ENCODE data around the gene INAFM2.

INAFM2 gene

GRCh38 chr15:40292246-40292645 lies 31.2 kb upstream of the INAFM2 start:
- in situ Hi-C loops (cut with HindIII; ENCODE audit: low pct_unique_long_range_greater_than_20kb, low sequenced_read_pairs), result no loop called here
- TF ChIP-seq JUND (IDR thresholded peaks at IDR 0.05; ENCODE audit: low read depth), result no peak
- no peak for DNase-seq (ENCODE audit: low read depth in 1 of 2, low spot score in 1 of 2)

- no peak for TF ChIP-seq JUND (IDR thresholded peaks at IDR 0.05; ENCODE audit: low read depth)
- in situ Hi-C loops (cut with HindIII; ENCODE audit: low pct_unique_long_range_greater_than_20kb, low sequenced_read_pairs), result no loop called here
These were observed 30.5 kb upstream of the INAFM2 start for GRCh38 chr15:40293006-40293405.

GRCh38 chr15:40293905-40294895 lies 29.3 kb upstream of the INAFM2 start:
- no peak for TF ChIP-seq JUND (IDR thresholded peaks at IDR 0.05; ENCODE audit: low read depth)
- in situ Hi-C loops (cut with HindIII; ENCODE audit: low pct_unique_long_range_greater_than_20kb, low sequenced_read_pairs), result no loop called here
- no peak for DNase-seq (ENCODE audit: low read depth in 1 of 2, low spot score in 1 of 2)

More at GRCh38 chr15:40293006-40293405, 30.5 kb upstream of the INAFM2 start:
- no peak for DNase-seq (ENCODE audit: low read depth in 1 of 2, low spot score in 1 of 2)

GRCh38 chr15:40295297-40295696 lies 28.2 kb upstream of the INAFM2 start:
- no peak for TF ChIP-seq JUND (IDR thresholded peaks at IDR 0.05; ENCODE audit: low read depth)
- in situ Hi-C loops (cut with HindIII; ENCODE audit: low pct_unique_long_range_greater_than_20kb, low sequenced_read_pairs), result no loop called here
- no peak for DNase-seq (ENCODE audit: low read depth in 1 of 2, low spot score in 1 of 2)

GRCh38 chr15:40295877-40296560 lies 27.5 kb upstream of the INAFM2 start:
- in situ Hi-C loops (cut with HindIII; ENCODE audit: low pct_unique_long_range_greater_than_20kb, low sequenced_read_pairs), result no loop called here
- DNase-seq (ENCODE audit: low read depth in 1 of 2, low spot score in 1 of 2), result no peak
- no peak for TF ChIP-seq JUND (IDR thresholded peaks at IDR 0.05; ENCODE audit: low read depth)

GRCh38 chr15:40296561-40297230 lies 26.8 kb upstream of the INAFM2 start:
- no peak for DNase-seq (ENCODE audit: low read depth in 1 of 2, low spot score in 1 of 2)
- no peak for TF ChIP-seq JUND (IDR thresholded peaks at IDR 0.05; ENCODE audit: low read depth)
- in situ Hi-C loops (cut with HindIII; ENCODE audit: low pct_unique_long_range_greater_than_20kb, low sequenced_read_pairs), result no loop called here

GRCh38 chr15:40297356-40297755 lies 26.1 kb upstream of the INAFM2 start:
- no peak for TF ChIP-seq JUND (IDR thresholded peaks at IDR 0.05; ENCODE audit: low read depth)
- DNase-seq (ENCODE audit: low read depth in 1 of 2, low spot score in 1 of 2), result no peak
- in situ Hi-C loops (cut with HindIII; ENCODE audit: low pct_unique_long_range_greater_than_20kb, low sequenced_read_pairs), result no loop called here

- in situ Hi-C loops (cut with HindIII; ENCODE audit: low pct_unique_long_range_greater_than_20kb, low sequenced_read_pairs), result no loop called here
- no peak for TF ChIP-seq JUND (IDR thresholded peaks at IDR 0.05; ENCODE audit: low read depth)
- no peak for DNase-seq (ENCODE audit: low read depth in 1 of 2, low spot score in 1 of 2)
These were observed 25.1 kb upstream of the INAFM2 start for GRCh38 chr15:40298216-40298935.

- in situ Hi-C loops (cut with HindIII; ENCODE audit: low pct_unique_long_range_greater_than_20kb, low sequenced_read_pairs), result no loop called here
- no peak for TF ChIP-seq JUND (IDR thresholded peaks at IDR 0.05; ENCODE audit: low read depth)
- no peak for DNase-seq (ENCODE audit: low read depth in 1 of 2, low spot score in 1 of 2)
These were observed 23.1 kb upstream of the INAFM2 start for GRCh38 chr15:40300367-40300766.

- TF ChIP-seq JUND (IDR thresholded peaks at IDR 0.05; ENCODE audit: low read depth), result no peak
- DNase-seq (ENCODE audit: low read depth in 1 of 2, low spot score in 1 of 2), result no peak
- in situ Hi-C loops (cut with HindIII; ENCODE audit: low pct_unique_long_range_greater_than_20kb, low sequenced_read_pairs), result no loop called here
These were observed 22.7 kb upstream of the INAFM2 start for GRCh38 chr15:40300771-40301170.

GRCh38 chr15:40301467-40302179 lies 21.9 kb upstream of the INAFM2 start:
- no peak for TF ChIP-seq JUND (IDR thresholded peaks at IDR 0.05; ENCODE audit: low read depth)
- in situ Hi-C loops (cut with HindIII; ENCODE audit: low pct_unique_long_range_greater_than_20kb, low sequenced_read_pairs), result no loop called here
- no peak for DNase-seq (ENCODE audit: low read depth in 1 of 2, low spot score in 1 of 2)

Data from T47D (cell line).